ENCODE results near the gene HLF.

Gene HLF

DNA sequence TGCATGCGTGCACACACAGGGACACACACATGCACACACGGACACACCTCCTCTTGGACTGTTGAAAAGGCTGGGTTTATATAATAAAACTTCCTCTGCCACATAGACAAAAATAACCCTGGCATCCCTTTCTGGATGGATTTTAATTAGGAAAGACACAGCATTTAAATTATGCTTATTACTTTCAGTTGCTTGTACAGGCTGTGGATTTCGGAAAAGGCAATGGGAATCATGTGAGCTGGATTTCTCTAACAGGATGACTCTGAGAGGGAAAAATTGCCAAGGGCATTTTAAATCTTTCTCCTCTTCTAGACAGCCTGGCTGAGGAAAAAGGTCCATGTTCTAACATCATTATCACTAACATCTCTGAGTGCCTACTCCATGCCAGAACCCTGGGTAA, 75.9 kb downstream of the HLF start:
- no peak overlapping the region for H3K4me3 ChIP-seq (ENCODE audit: low read depth, low read length)
- TF ChIP-seq, protein P1, sequence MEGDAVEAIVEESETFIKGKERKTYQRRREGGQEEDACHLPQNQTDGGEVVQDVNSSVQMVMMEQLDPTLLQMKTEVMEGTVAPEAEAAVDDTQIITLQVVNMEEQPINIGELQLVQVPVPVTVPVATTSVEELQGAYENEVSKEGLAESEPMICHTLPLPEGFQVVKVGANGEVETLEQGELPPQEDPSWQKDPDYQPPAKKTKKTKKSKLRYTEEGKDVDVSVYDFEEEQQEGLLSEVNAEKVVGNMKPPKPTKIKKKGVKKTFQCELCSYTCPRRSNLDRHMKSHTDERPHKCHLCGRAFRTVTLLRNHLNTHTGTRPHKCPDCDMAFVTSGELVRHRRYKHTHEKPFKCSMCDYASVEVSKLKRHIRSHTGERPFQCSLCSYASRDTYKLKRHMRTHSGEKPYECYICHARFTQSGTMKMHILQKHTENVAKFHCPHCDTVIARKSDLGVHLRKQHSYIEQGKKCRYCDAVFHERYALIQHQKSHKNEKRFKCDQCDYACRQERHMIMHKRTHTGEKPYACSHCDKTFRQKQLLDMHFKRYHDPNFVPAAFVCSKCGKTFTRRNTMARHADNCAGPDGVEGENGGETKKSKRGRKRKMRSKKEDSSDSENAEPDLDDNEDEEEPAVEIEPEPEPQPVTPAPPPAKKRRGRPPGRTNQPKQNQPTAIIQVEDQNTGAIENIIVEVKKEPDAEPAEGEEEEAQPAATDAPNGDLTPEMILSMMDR (IDR thresholded peaks at IDR 0.05; ENCODE audit: insufficient read depth, low read depth, low read length, missing control alignments): no peak
- DNase-seq (ENCODE audit: low read depth): no peak

DNA sequence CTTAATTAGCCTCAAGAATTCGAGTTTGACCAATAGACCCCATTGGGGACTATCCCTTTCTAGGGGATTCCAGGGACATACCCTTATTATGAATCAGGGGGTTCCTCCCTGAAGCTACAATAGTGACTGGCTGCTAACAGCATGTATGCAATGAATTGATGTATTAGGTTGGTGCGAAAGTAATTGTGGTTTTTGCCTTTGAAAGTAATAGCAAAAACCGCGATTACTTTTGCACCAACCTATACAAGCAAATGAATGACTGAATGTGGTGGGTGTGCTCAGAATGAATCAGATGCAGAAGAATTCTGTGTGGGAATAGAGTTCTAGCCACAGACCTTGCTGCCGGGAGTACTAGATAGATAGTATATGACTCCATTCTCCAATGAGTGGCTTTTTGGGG, 76.7 kb downstream of the HLF start:
- DNase-seq (ENCODE audit: low read depth): peak; percentile 66

DNA sequence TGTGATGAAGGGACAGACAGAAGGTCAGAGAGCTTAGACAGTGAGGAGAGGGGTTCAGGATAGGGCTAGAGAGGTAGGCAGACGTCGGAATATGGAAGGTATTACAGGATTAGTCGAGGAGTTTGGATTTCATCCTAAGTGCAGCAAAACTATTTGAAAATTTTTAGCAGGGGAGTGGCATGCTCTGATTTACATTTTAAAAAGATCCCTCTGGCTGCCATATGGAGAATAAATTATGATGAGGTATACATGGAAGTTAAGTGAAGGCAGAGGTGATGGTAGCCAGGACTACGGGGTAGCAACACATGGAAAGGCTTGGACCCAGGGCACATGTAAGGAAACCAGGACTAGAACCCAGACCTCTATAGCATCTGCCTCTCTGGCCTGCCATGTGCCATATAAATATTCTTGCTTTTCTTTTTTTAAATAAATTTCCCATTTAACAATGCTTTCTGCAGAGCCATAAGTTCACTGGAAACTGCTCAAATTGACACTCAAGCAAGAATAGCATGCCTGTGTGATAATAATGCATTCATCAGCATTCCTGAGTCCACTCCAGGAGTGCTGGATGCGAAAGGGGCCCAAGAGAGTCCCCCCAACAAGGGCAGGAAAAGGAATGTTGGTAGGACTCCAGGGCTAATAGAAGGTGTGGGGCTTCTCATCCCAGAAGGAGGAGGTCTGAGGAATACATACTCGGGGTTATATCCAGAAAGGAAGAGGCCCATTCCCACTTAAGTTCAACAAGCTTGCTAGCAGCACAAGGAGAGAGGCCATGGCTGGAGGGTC, 78.2 kb downstream of the HLF start:
- TF ChIP-seq, protein P1 (IDR thresholded peaks at IDR 0.05; ENCODE audit: insufficient read depth, low read depth, low read length, missing control alignments): no peak
- no peak for DNase-seq (ENCODE audit: low read depth)
- no peak overlapping the region for H3K4me3 ChIP-seq (ENCODE audit: low read depth, low read length)

More for the DNA sequence above, 76.7 kb downstream of the HLF start:
- TF ChIP-seq, protein P1 (IDR thresholded peaks at IDR 0.05; ENCODE audit: insufficient read depth, low read depth, low read length, missing control alignments): no peak
- H3K4me3 ChIP-seq (ENCODE audit: low read depth, low read length): no peak overlapping the region

DNA sequence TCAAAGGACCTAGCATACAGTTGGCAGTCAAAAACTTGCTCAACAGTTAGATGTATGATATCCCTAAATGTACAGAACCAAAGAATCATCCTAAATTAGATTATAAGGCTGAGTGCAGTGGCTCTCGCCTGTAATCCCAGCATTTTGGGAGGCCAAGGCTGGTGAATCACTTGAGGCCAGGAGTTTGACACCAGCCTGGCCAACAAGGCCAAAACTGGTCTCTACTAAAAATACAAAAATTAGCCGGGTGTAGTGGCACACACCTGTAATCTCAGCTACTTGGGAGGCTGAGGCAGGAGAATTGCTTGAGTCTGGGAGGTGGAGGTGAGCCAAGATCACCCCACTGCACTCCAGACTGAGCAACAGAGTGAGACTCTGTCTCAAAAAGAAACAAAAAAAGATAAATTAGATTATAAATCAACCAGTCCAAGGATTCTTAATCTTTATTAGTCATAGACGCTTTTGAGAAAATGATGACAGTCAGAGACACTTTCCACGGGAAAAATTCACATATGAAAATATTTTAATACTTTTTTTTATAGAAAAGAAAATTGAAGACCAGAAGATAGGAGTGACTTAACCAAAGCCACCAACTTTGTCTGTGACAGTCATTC, 79.2 kb downstream of the HLF start:
- H3K4me3 ChIP-seq (ENCODE audit: low read depth, low read length): no peak overlapping the region
- TF ChIP-seq, protein P1 (IDR thresholded peaks at IDR 0.05; ENCODE audit: insufficient read depth, low read depth, low read length, missing control alignments): no peak
- no peak for DNase-seq (ENCODE audit: low read depth)

DNA sequence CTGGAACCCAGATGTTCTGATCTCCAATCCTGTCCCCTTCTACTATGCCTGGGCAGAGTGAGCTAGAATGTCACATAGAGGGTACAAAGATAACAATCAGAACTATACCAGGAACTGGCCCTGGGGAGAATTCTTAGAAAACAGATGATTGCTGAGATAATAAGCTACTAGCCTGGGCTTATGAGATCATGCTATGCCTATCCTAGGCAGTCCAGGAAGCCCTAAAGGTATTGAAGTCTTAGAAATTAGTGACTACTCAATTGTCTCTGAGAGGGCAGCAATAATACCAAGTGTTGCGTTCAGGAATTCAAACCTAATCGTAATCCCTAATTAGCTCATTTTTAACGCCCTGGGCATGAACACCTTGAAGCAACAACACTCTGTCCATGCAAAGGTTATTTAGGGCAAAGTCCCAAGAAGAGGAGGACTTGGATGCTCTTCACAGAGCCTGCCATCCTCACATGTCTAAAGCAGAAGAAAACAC, 79.8 kb downstream of the HLF start:
- peak; percentile 7 for DNase-seq (ENCODE audit: low read depth)
- TF ChIP-seq, protein P1 (IDR thresholded peaks at IDR 0.05; ENCODE audit: insufficient read depth, low read depth, low read length, missing control alignments): no peak

DNA sequence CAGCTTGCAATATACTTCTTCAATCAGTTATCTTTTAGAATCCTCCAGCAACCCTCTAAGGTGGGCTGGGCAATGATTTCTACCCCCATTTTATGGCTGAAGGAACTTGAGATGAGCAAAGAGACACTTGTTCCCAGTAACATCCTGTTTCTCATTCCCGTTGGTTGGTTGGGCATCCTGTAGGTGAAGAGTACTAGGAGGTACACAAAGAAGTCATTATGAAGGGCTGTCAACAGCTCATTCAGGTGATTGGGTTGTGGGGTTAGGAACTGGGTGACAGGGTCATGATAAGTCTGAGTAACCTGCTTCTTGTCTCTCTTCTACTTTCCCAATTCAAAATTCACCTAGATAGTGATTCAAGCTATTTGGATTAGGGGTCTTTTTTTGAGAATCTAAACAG, 80.4 kb downstream of the HLF start:
- no peak overlapping the region for H3K4me3 ChIP-seq (ENCODE audit: low read depth, low read length)
- TF ChIP-seq, protein P1 (IDR thresholded peaks at IDR 0.05; ENCODE audit: insufficient read depth, low read depth, low read length, missing control alignments): no peak
- DNase-seq (ENCODE audit: low read depth): no peak

More for the DNA sequence above, 79.8 kb downstream of the HLF start:
- H3K4me3 ChIP-seq (ENCODE audit: low read depth, low read length): no peak overlapping the region
